Right cardiac atrium (tissue), 5 donors: ENCODE results near the gene MFSD6. TPM values are rescaled to one million over a fixed set of nuclear protein-coding genes. Genes with fewer than 3 reads are reported as not detected.
A peak's percentile ranks its signal among the peaks of the same experiment; 100 is the strongest.

Experiments used
- ATAC-seq, 2 donors: fragments of 200-7000 bp; cut with Tn5 transposase; one replicate each; pipeline versions ENCODE4 v1.8.0 to v1.9.1; 2020; ENCODE audit warnings: moderate library complexity in 2 of 2, mild to moderate bottlenecking in 1 of 2
- DNase-seq, 3 donors: peaks; one replicate each; pipeline ENCODE4 v3.0.0-alpha.2; 2020
- H3K27ac ChIP-seq: one replicate; pipeline ENCODE4 v1.5.1; 2013; ENCODE audit warnings: mild to moderate bottlenecking, low read length, control low read depth, moderate library complexity
- H3K27me3 ChIP-seq: one replicate; pipeline ENCODE4 v1.6.1; 2013; ENCODE audit not compliant: control insufficient read depth, insufficient read depth
- H3K4me1 ChIP-seq: one replicate; pipeline ENCODE4 v1.6.1; 2013; ENCODE audit warnings: low read length; ENCODE audit not compliant: control insufficient read depth, insufficient read depth
- H3K4me3 ChIP-seq: one replicate; pipeline ENCODE4 v1.5.1; 2013; ENCODE audit warnings: low read length, control low read depth
- H3K9me3 ChIP-seq: one replicate; pipeline ENCODE4 v1.6.1; 2013; ENCODE audit warnings: low read length; ENCODE audit not compliant: control insufficient read depth
- WGBS: extraction: QIAGEN DNeasy Blood & Tissue Kit; methylation state at CpG from one replicate; pipeline ENCODE4 v1.1.7; 2013; 5-methylcytosine and 5-hydroxymethylcytosine counted together
- intact Hi-C, 4 donors: fragments of 100-400 bp; cut with DNase I; formaldehyde crosslinking; loops; one replicate each; pipeline versions ENCODE4 v1.11.0 to v1.14.0; 2022 to 2023
- polyA plus RNA-seq: library from polyadenylated mRNA; stranded (reverse); fragments of 200-250 nt; gene quantifications from one replicate; pipeline ENCODE4 v1.2.3, GENCODE V29; 2013
- total RNA-seq, 4 donors: library from RNA; stranded (reverse); fragmentation: NEBNext Ultra II Directional; extraction: Animal tissue kit (Norgen Biotek cat#: 25700); gene quantifications; one replicate each; pipeline ENCODE4 v1.2.1, GENCODE V29; 2021
- donor health status: healthy with polysubstance abuse.
- donor health status: DM: no; HTN: yes; CAD: no.
- donor health status: DM: no; HTN: no; CAD: no.
- donor health status: DM: no; HTN: yes; CAD: no; lungs with severe emphysema.
- donor health status: DM: yes; HTN: yes; CAD: no.

The MFSD6 gene
- total and polyA plus RNA-seq, 5 donors = 14.7 to 32.7 (median 30.0) TPM

- Histone ChIP-seq H3K4me3 (no peak overlapping the region), H3K27me3 (no peaks in the 10 kb centered on the region), H3K4me1 (peaks cover 4% of the 10 kb centered on the region), H3K9me3 (no peaks in the 10 kb centered on the region), H3K27ac (no peak overlapping the region)
- ATAC-seq = no peak
- DNase-seq = no peak
- intact Hi-C loops = no loop called here
These were observed 32.1 kb upstream of the MFSD6 start for GRCh38 chr2:190376083-190376482.

GRCh38 chr2:190376591-190377245 is 31.4 kb upstream of the MFSD6 start:
- intact Hi-C loops = no loop called here
- ATAC-seq (no peak), DNase-seq (no peak)
- Histone ChIP-seq H3K4me3 (no peak overlapping the region), H3K27me3 (no peaks in the 10 kb centered on the region), H3K27ac (no peak overlapping the region), H3K4me1 (peaks cover 4% of the 10 kb centered on the region), H3K9me3 (no peaks in the 10 kb centered on the region)
- WGBS = 81% methylated on average over 3 of the region's 3 CpGs

GRCh38 chr2:190378880-190379237 is 29.3 kb upstream of the MFSD6 start:
- Histone ChIP-seq H3K9me3 (no peaks in the 10 kb centered on the region), H3K27ac (peak overlapping the region; percentile 6), H3K4me1 (peaks cover 4% of the 10 kb centered on the region), H3K4me3 (no peak overlapping the region), H3K27me3 (no peaks in the 10 kb centered on the region)
- intact Hi-C loops = no loop called here
- DNase-seq = no peak
- peak in 1 of 2 donors; percentile 31 for ATAC-seq
- WGBS = 59% methylated on average over 6 of the region's 6 CpGs

DNA sequence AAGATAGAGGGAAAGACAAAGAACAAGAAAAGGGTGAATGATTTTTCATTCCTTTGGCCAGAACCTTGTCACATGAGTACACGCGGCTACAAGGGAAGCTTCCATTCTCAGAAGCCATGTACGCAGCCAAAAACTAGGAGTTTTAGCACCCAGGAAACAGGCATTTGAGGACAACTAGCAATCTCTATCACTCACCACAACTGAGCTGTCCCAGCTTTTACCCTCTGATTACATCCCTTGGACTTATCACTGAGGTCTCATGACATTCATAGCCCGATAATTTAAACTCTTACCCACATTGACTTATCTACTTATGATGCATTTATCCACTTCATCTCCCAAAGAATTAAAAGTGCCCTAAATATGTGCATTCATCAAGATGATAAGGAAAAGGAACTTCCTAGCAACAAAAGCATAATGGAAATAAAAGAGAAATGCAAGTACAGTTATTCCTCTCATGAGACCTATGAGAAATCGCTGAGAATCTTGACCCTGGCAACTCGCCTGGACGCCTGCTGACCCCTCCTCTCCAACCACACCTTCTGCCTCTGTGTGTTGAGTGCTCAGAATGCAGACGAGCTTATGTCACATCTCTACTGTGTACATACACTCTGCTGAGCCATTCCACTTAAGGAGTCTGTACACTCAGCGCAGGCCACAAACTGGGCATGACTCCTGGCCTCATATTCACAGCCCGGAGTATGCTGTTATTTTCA is 28.7 kb upstream of the MFSD6 start:
- Histone ChIP-seq H3K27ac (peak overlapping the region; percentile 6), H3K9me3 (no peaks in the 10 kb centered on the region), H3K4me3 (no peak overlapping the region), H3K4me1 (peaks cover 3% of the 10 kb centered on the region), H3K27me3 (no peaks in the 10 kb centered on the region)
- intact Hi-C loops = no loop called here
- ATAC-seq (peak; percentile 60 to 81), DNase-seq (peak in 1 of 3 donors; percentile 57)
- WGBS = 43% methylated on average over 10 of the region's 10 CpGs

DNA sequence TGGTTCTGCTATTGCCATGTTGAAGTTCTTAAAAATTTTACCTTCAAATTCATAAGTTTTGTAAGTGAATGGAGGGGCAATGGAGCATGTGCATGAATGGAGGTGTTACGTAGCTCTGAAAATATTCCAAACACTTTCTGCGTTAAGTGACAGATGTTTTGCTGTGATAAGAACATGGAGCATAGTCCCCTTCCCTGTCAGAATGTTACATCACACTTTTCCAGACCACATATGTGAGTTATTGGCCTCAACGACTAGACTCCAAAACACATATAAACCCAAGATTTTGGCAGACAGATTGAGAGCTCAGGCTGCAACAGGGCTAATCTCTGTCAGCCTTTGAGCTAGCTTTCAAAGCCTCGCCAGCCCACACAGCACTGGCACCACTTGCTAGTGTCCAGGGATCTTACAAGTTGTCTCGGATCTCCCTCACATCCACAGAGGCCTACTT is 27.2 kb upstream of the MFSD6 start:
- H3K27me3 ChIP-seq = no peaks in the 10 kb centered on the region
- no peaks in the 10 kb centered on the region for H3K9me3 ChIP-seq
- H3K27ac ChIP-seq = no peak overlapping the region
- H3K4me3 ChIP-seq = no peak overlapping the region
- DNase-seq = no peak
- peaks cover 3% of the 10 kb centered on the region for H3K4me1 ChIP-seq
- intact Hi-C loops = no loop called here
- 47% methylated on average over 5 of the region's 5 CpGs for WGBS
- no peak for ATAC-seq

GRCh38 chr2:190382851-190383250 is 25.3 kb upstream of the MFSD6 start:
- intact Hi-C loops = no loop called here

GRCh38 chr2:190387422-190387821 is 20.7 kb upstream of the MFSD6 start:
- Histone ChIP-seq H3K4me3 (no peak overlapping the region), H3K4me1 (no peaks in the 10 kb centered on the region), H3K9me3 (no peaks in the 10 kb centered on the region), H3K27me3 (no peaks in the 10 kb centered on the region), H3K27ac (no peak overlapping the region)
- 97% methylated on average over 3 of the region's 3 CpGs for WGBS
- intact Hi-C loops = loop anchor here in 1 of 4 donors (5.0 kb wide), 1 partner anchor 120 kb away; no protein-coding TSS in a partner anchor
- ATAC-seq = no peak
- DNase-seq = no peak

More at GRCh38 chr2:190382851-190383250, 25.3 kb upstream of the MFSD6 start:
- peak in 1 of 2 donors; percentile 47 for ATAC-seq
- no peak for DNase-seq
- no peak overlapping the region for H3K27ac ChIP-seq
- no peak overlapping the region for H3K4me3 ChIP-seq
- H3K9me3 ChIP-seq = no peaks in the 10 kb centered on the region
- no peaks in the 10 kb centered on the region for H3K27me3 ChIP-seq
- peaks cover 3% of the 10 kb centered on the region for H3K4me1 ChIP-seq
- WGBS = 39% methylated on average over 1 of the region's 1 CpG

GRCh38 chr2:190396271-190396670 is 11.9 kb upstream of the MFSD6 start:
- H3K27ac ChIP-seq = no peak overlapping the region
- DNase-seq (no peak), ATAC-seq (no peak)
- 80% methylated on average over 2 of the region's 2 CpGs for WGBS
- no peaks in the 10 kb centered on the region for H3K9me3 ChIP-seq
- intact Hi-C loops = no loop called here
- H3K4me3 ChIP-seq = no peak overlapping the region
- no peaks in the 10 kb centered on the region for H3K4me1 ChIP-seq
- no peaks in the 10 kb centered on the region for H3K27me3 ChIP-seq

DNA sequence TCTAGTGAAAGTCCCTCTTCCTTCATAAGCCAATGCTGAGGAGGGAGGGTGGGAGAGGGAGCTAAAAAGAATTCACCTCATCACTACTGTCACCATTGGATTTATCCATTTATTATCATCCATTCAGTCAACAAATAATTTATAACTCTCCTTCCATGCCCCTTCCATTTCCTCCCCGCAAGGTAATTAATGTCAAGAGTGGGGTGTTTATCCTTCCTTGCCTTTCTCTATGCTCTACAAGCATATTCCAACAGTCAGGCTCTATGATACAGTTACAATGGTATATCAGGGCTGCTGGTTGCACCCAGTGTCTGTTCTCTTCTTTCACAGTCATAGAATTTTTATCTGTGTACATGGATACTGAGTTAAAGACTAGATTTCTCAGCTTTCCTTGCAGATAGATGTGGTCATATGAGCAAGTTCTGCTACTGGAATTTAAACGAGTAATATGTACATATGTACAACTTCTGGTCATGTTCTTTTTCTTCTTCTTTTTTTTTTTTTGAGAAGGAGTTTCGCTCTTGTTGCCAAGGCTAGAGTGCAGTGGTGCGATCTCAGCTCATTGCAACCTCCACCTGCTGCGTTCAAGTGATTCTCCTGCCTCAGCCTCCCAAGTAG is 5.1 kb upstream of the MFSD6 start:
- intact Hi-C loops = loop anchor here in 2 of 4 donors (10.0 kb wide), 1 partner anchor 102 kb away; no protein-coding TSS in a partner anchor
- no peaks in the 10 kb centered on the region for H3K4me1 ChIP-seq
- WGBS = 48% methylated on average over 5 of the region's 5 CpGs

GRCh38 chr2:190404487-190404886 is 3.7 kb upstream of the MFSD6 start:
- DNase-seq = no peak
- H3K27ac ChIP-seq = no peak overlapping the region
- H3K9me3 ChIP-seq = no peaks in the 10 kb centered on the region
- no peaks in the 10 kb centered on the region for H3K27me3 ChIP-seq
- peak in 1 of 2 donors; percentile 39 for ATAC-seq
- intact Hi-C loops = loop anchor here in 2 of 4 donors (10.0 kb wide), 1 partner anchor 100 kb away; no protein-coding TSS in a partner anchor
- no peaks in the 10 kb centered on the region for H3K4me1 ChIP-seq
- no peak overlapping the region for H3K4me3 ChIP-seq

More for the DNA sequence above, 5.1 kb upstream of the MFSD6 start:
- DNase-seq (no peak), ATAC-seq (no peak)
- Histone ChIP-seq H3K27ac (no peak overlapping the region), H3K27me3 (no peaks in the 10 kb centered on the region), H3K4me3 (no peak overlapping the region), H3K9me3 (no peaks in the 10 kb centered on the region)

DNA sequence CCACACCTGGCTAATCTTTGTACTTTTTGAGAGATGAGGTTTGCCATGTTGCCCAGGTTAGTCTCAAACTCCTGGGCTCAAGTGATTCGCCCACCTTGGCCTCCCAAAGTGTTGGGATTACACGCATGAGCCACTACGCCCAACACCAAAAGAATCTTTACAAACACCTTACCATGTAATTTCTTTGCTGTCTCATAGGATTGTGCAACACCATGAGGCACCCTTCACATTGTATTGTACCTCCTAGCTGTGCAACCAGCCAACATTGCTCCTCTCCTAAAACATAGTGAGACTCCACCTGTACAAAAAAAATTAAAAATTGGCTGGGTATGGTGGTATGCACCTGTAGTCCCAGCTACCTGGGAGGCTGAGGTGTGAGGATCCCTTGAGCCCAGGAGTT is 3.1 kb upstream of the MFSD6 start:
- Histone ChIP-seq H3K4me1 (no peaks in the 10 kb centered on the region), H3K4me3 (no peak overlapping the region), H3K27me3 (no peaks in the 10 kb centered on the region), H3K9me3 (no peaks in the 10 kb centered on the region), H3K27ac (no peak overlapping the region)
- intact Hi-C loops = loop anchor here in 2 of 4 donors (10.0 kb wide), 1 partner anchor 100 kb away; no protein-coding TSS in a partner anchor
- DNase-seq (no peak), ATAC-seq (no peak)
- WGBS = 95% methylated on average over 3 of the region's 3 CpGs
